ENCODE results near the gene ADO. TPM values are rescaled to one million over a fixed set of nuclear protein-coding genes. Genes with fewer than 3 reads are reported as not detected.

ADO gene
- total RNA-seq, 1 experiment from 2014 or later = 32.3 TPM

- peak; percentile 46 for DNase-seq (ENCODE audit: low spot score)
Measured at GRCh38 chr10:62817766-62818425, 13.4 kb downstream of the ADO start.

GRCh38 chr10:62818426-62819011, 14.0 kb downstream of the ADO start:
- DNase-seq (ENCODE audit: low spot score) = no peak

DNA sequence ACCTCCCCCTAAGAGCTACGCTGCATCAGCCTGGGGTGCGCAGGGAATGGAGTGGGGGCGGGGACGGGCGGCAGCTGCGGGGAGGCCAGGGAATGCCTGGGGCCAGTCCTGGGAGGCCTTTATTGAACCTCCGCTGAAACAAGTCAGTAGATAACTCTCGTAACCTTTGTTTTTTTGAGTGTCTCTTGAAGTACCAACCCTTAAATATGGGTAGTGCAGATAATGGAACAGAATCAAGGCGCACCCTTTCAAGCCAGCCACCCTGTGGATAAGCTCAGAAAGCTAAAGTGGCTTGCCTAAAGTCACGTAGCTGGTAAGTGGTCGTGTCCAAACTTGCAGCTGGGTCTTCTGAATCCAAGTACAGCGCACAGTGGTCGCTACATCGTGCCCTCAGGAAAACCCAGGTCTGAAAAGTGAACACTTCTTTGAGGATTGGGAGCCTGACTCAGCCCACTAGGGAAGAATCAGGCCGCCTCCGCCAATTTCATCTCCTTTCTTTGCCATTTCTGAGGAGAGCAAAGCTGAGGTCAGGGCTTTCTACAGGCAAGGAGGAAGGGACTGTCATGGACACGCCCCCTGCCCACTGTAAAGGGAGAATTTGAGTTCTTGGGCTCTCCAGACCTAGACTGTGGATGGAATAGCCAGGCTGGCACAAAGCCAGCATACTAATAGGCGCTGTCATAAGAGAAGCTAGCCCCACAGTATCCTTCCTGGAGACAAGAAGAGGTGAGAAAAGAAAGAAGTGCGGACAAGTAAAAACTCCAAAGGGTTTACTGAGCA, 14.8 kb downstream of the ADO start:
- DNase-seq (ENCODE audit: low spot score) = no peak

- no peak for DNase-seq (ENCODE audit: low spot score)
Measured at GRCh38 chr10:62820586-62820985, 16.1 kb downstream of the ADO start.

- DNase-seq (ENCODE audit: low spot score) = no peak
Measured at GRCh38 chr10:62826273-62826672, 21.8 kb downstream of the ADO start.

GRCh38 chr10:62829622-62830021, 25.1 kb downstream of the ADO start:
- DNase-seq (ENCODE audit: low spot score) = no peak

DNA sequence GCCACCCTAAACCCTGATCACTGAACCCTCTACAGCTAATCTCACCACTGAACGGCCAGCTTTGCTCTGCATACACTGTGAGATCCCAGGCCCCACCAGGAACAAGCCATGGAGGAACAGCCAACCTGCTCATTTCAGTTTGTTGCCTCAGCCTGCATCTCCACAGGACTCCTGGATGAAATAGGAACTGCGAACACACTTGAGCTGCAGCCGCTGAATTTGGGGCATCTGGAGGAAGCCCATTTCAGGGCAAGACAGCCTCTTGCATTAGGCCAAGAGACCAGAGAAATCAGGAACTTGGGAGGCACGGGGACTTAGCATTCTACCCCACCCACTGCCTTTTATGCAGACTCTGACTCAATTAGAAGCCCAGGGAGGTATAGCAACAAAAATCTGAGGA, 26.2 kb downstream of the ADO start:
- no peak for DNase-seq (ENCODE audit: low spot score)

DNA sequence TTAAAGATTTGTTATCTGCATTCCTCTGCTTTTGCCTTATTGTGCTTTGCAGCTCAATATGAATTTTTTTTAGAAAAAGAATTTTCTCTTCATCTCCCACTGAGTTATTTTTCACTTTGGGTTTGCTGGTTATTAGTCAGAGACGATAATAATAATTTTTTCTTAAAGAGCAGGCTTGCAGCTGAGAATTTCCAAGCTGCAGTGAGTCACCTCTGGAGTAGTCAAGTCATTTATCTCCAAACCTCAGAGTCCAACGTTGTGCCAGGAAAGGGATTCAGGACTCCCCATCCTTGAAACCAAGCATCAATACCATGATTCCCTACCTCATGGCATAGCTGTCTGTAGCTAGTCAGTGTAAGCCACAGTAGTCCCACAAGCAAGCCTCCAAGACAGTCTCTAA, 26.8 kb downstream of the ADO start:
- DNase-seq (ENCODE audit: low spot score) = peak; percentile 68

DNA sequence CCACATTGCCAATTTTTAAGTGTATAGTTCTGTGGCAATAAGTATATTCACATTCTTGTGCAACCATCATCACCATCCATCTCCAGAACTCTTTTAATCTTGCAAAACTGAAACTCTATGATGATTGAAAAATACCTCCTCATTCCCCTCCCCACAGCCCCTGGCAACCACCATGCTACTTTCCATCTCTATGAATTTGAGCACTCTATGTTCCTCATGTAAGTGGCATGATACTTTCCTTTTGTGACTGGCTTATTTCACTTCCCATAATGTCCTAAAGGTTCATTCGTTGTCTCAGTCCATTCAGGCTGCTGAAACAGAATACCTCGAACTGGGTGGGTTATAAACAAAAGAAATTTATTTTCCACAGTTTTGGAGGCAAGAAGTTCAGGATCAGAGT, 35.1 kb downstream of the ADO start:
- DNase-seq (ENCODE audit: low spot score) = no peak

GRCh38 chr10:62842983-62843382, 38.5 kb downstream of the ADO start:
- DNase-seq (ENCODE audit: low spot score) = no peak

DNA sequence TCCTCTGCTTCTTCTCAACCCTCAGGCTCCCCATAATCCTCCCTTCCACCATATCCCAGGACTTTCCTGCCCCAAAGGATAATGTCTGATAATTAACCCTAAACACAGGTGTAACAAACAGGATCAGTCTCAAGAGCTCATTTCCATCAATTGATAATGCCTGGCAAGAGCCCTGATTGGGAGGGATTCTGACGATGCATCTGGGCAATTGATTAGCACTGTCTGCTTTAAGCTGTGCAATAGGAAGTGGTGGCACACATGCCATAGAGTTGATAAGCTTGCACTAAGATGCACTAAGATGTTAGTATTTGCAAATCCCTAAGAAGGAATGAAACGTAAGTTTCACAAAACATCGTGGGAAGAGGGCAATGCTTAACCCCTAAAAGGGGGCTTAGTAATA, 39.1 kb downstream of the ADO start:
- DNase-seq (ENCODE audit: low spot score) = no peak

DNA sequence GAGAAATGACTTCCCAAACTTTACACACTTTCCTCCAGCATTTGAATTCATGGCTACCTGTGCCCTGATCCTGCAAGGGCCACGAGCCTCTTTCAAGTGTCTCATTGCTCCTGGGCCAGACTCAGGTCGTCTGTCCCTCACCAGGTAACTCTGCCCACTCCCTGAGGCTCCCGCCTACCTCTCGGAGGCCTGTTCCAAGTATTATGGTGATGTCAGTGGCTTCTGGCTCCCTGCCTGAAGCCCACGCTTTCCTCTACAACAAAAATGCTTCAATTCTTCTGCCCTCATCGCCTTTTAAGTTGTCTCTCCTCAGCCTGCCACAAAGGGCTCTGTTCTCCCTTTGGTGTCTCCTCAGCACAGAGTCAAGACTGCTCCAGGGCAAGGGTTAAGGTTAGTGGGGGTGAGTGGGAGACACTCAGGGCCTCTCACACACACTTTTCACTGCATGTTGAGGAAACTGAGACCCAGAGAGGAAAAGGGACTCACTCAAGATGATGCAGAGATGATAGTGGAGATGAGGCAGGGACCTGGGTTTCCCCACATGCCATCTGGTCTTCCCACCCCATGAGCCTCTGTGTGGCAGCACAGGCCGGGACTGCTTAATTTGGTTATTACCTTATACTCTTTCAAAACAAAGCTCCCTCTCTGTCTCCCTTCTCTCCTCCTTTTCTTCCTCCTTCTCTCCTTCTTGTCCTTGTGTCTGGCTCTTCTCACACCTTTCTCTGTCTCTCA, 39.9 kb downstream of the ADO start:
- DNase-seq (ENCODE audit: low spot score) = no peak

- no peak for DNase-seq (ENCODE audit: low spot score)
Measured at GRCh38 chr10:62847433-62847832, 42.9 kb downstream of the ADO start.

DNA sequence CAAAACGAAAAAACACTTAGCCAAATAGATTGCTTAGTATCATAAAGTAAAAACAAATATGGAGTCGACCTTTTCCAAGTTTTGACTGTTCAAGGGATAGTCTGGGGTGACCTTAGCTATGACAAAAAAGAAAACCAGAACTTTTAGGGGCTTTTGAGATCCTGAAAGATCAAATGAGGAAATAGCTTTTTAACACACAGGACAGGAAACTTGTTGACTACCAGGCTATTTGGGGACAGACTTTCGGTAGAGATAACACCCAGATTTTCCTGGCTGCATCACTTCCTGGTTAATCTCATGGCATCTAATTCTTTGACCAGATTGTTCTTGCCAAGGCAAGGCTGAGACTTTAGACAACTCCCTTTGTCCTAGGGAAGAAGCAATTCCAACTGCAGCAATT, 46.1 kb downstream of the ADO start:
- no peak for DNase-seq (ENCODE audit: low spot score)

GRCh38 chr10:62851442-62851841, 46.9 kb downstream of the ADO start:
- DNase-seq (ENCODE audit: low spot score) = no peak

DNA sequence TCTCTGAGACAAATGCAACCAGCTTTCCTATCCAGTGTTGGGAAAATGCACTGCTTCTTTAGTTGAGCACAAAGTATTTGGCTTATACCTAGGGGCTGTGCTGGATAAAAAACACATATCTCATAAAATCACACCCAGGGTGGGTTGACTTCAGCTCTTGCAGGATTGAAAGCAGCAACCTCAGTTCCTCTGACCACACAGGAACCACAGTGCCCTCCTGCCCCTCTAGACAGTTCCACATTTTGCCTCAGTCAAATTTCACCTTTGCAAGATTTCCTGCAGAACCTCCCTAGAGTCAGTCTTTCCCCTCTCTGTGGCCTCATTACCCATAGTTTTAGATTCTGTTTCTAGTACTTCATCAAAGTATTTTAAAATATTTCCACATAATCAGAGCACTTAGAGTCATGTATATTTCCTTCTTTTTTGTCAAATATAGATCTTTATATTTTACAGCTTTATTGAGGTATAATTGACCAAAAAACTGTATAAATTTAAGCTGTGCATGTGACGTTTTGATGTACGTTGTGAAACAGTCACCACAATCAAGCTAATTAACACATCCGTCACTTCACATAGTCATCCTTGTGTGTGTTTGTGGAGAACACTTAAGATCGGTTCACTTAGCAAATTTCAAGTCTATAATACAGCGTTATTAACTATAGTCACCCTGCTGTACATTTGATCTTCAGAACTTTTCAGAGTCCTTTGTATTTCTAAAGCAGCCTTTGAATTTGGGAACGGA, 48.6 kb downstream of the ADO start:
- no peak for DNase-seq (ENCODE audit: low spot score)

DNA sequence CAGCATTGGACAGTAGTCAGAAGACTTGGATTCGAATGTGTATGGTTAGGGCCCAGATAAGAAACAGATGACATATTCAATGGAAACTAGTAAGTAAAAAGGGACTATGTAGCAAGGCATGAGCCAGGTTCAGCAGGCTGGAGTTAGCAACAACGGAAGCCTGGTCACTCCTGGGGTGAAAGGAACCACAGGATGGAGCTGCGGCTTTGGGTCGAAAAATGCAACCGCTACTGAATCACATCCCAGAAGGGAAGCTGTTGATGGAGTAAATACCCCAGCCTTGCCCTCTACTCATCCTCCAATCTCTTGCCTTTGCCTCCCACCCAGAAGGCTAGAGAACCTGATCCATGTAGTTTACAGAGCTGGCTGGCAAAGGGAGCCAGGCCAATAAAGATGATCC, 49.2 kb downstream of the ADO start:
- DNase-seq (ENCODE audit: low spot score) = no peak

GRCh38 chr10:62856021-62856420, 51.5 kb downstream of the ADO start:
- DNase-seq (ENCODE audit: low spot score) = no peak

All from A172 (cell line).